ENCODE results near the gene ESRP2. TPM values are rescaled to one million over a fixed set of nuclear protein-coding genes. Genes with fewer than 3 reads are reported as not detected.

ESRP2 gene
- total and polyA plus RNA-seq, 8 donors: 19.8 to 184 (median 35.9) TPM

DNA sequence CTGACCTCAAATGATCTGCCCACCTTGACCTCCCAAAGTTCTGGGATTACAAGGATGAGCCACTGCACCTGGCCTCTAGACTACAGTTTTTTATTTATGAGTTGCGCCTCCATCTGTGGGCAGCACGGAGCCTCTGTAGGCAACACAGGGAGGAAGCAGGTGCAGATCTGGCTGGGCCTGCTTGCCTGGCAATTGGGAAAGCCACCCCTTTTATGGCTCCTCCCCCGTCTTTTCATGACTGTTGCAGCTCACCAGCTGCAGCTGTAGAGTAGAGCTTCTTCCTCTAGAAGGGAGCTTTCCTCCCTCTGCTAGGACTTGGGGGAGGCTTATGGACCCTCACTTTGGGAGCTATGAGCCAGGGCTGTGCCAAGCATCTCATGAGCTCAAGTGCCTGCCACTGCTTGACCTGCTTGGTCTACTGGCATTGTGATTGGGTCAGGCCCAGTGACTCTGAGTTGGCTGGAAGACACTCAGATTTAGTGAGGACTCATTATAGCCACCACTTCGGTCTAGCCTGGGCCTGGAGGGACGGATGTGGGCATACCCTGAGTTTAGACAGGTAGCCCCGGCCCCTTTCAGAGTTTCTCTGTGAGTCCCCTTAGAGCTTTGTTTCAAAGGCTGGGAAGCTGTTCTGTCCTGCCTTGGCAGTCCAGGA is 21.5 kb upstream of the ESRP2 start:
- H3K27me3 ChIP-seq: no peaks in the 10 kb centered on the region
- DNase-seq: peak in 1 of 2 donors; percentile 60
- H3K9me3 ChIP-seq: no peaks in the 10 kb centered on the region
- peak overlapping the region in 4 of 5 donors; percentile 56 to 79 (median 70) for H3K27ac ChIP-seq
- 69 to 86% (median 76%) methylated on average over 6 of the region's 6 CpGs for WGBS, 5 donors
- H3K4me3 ChIP-seq: no peak overlapping the region
- TF ChIP-seq CTCF (IDR thresholded peaks at IDR 0.05) (no peak), EP300 (IDR thresholded peaks at IDR 0.05) (no peak), POLR2A (IDR thresholded peaks at IDR 0.05) (no peak), POLR2AphosphoS5 (IDR thresholded peaks at IDR 0.05) (no peak)
- peaks cover 31 to 83% (median 71%) of the 10 kb centered on the region in 4 donors for H3K36me3 ChIP-seq
- H3K4me1 ChIP-seq: peaks cover 6 to 30% (median 11%) of the 10 kb centered on the region in 4 donors
- intact Hi-C loops (cut with DNase I; ENCODE audit: low total_unique reads): no loop called here

- intact Hi-C loops (cut with DNase I; ENCODE audit: low total_unique reads): no loop called here
- Histone ChIP-seq H3K27me3 (no peaks in the 10 kb centered on the region), H3K4me3 (no peak overlapping the region), H3K27ac (no peak overlapping the region), H3K9me3 (no peaks in the 10 kb centered on the region), H3K36me3 (peaks cover 32 to 96% (median 86%) of the 10 kb centered on the region in 4 donors), H3K4me1 (peaks cover 5 to 17% (median 8%) of the 10 kb centered on the region in 4 donors)
- no peak for DNase-seq
- TF ChIP-seq POLR2AphosphoS5 (IDR thresholded peaks at IDR 0.05) (no peak), CTCF (IDR thresholded peaks at IDR 0.05) (no peak), EP300 (IDR thresholded peaks at IDR 0.05) (no peak), POLR2A (IDR thresholded peaks at IDR 0.05) (no peak)
- WGBS, 5 donors: 91 to 94% (median 92%) methylated on average over 18 of the region's 18 CpGs
Measured at GRCh38 chr16:68255712-68256111, 19.8 kb upstream of the ESRP2 start.

DNA sequence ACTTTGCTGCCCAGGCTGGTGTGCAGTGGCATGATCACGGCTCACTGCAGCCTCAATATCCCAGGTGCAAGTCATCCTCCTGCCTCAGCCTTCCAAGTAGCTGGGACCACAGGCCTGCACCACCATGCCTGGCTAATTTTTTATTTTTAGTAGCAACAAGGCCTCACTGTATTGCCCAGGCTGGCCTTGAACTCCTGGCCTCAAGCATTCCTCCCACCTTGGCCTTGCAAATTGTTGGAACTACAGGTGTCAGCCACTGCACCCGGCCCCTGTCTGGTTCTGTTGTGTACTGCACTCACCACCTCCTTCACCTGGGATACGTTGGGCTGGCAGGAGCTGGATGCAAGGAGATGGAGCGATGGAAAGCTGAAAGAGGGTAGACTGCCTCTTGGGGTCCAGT is 17.8 kb upstream of the ESRP2 start:
- intact Hi-C loops (cut with DNase I; ENCODE audit: low total_unique reads): no loop called here
- H3K4me3 ChIP-seq: no peak overlapping the region
- H3K4me1 ChIP-seq: peaks cover 5 to 16% (median 8%) of the 10 kb centered on the region in 4 donors
- H3K27ac ChIP-seq: no peak overlapping the region
- TF ChIP-seq POLR2AphosphoS5 (IDR thresholded peaks at IDR 0.05) (no peak), POLR2A (IDR thresholded peaks at IDR 0.05) (no peak), EP300 (IDR thresholded peaks at IDR 0.05) (no peak), CTCF (IDR thresholded peaks at IDR 0.05) (no peak)
- H3K27me3 ChIP-seq: no peaks in the 10 kb centered on the region
- peaks cover 21 to 96% (median 86%) of the 10 kb centered on the region in 4 donors for H3K36me3 ChIP-seq
- no peaks in the 10 kb centered on the region for H3K9me3 ChIP-seq
- DNase-seq: no peak
- WGBS, 5 donors: 92 to 100% (median 96%) methylated on average over 4 of the region's 4 CpGs

DNA sequence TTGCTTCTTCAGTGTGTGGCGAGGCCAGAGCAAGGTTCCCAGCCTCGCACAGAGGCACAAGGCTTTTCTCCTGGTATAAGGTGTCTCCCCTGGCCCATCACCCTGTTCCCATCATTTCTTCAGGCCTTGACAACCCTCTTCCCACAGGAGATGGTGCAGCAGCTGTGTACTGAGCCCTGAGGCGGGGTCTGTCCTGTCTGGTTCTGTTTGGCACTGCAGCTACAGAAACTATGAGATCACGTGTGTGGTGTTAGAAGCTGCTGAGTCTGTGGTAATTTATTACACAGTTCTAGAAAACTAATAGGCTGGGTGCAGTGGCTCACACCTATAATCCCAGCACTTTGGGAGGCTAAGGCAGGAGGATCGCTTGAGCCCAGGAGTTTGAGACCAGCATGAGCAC is 16.5 kb upstream of the ESRP2 start:
- intact Hi-C loops (cut with DNase I; ENCODE audit: low total_unique reads): no loop called here
- Histone ChIP-seq H3K9me3 (no peaks in the 10 kb centered on the region), H3K27ac (peak overlapping the region in 3 of 5 donors; percentile 8 to 74 (median 54)), H3K4me1 (peaks cover 0 to 10% (median 4%) of the 10 kb centered on the region in 4 donors), H3K27me3 (no peaks in the 10 kb centered on the region), H3K4me3 (no peak overlapping the region), H3K36me3 (peaks cover 21 to 89% (median 82%) of the 10 kb centered on the region in 4 donors)
- TF ChIP-seq EP300 (IDR thresholded peaks at IDR 0.05): no peak
- no peak for TF ChIP-seq CTCF (IDR thresholded peaks at IDR 0.05)
- no peak for TF ChIP-seq POLR2AphosphoS5 (IDR thresholded peaks at IDR 0.05)
- no peak for DNase-seq
- WGBS, 5 donors: 81 to 97% (median 94%) methylated on average over 5 of the region's 5 CpGs

Data from stomach (tissue), 9 donors.